T-helper 17 cell (primary cell): Measurements from ENCODE around the gene SPRTN. TPM values are rescaled to one million over a fixed set of nuclear protein-coding genes. Genes with fewer than 3 reads are reported as not detected.
"Not testable (repeated sequence)": the region's sequence is repeated elsewhere in the genome, so short reads cannot be mapped to it uniquely, and the experiment has no call there.

Source experiments
- ATAC-seq: fragments of 150-1000 bp; cut with Tn5 transposase; 2 replicates; pipeline ENCODE4 v1.10.0; 2021; ENCODE audit warnings: mild to moderate bottlenecking, moderate library complexity
- DNase-seq, 3 donors: peaks; one replicate each; pipeline versions ENCODE4 v3.0.0 to v3.0.0-alpha.2; 2020 to 2021
- H3K9me3 ChIP-seq: one replicate; pipeline ENCODE4 v1.7.0; 2013; ENCODE audit warnings: low read length, mild to moderate bottlenecking; ENCODE audit not compliant: control insufficient read depth, poor library complexity, severe bottlenecking
- H3K27ac Mint-ChIP-seq: one replicate; pipeline ENCODE4 v1.8.0; 2022; ENCODE audit warnings: mild to moderate bottlenecking, moderate library complexity, mixed read lengths
- H3K27me3 Mint-ChIP-seq: one replicate; pipeline ENCODE4 v1.8.0; 2022; ENCODE audit warnings: mixed read lengths
- H3K36me3 Mint-ChIP-seq: one replicate; pipeline ENCODE4 v1.8.0; 2022; ENCODE audit warnings: low read depth, mixed read lengths
- H3K4me1 Mint-ChIP-seq: one replicate; pipeline ENCODE4 v1.8.0; 2022; ENCODE audit warnings: mild to moderate bottlenecking, mixed read lengths
- H3K4me3 Mint-ChIP-seq: one replicate; pipeline ENCODE4 v1.8.0; 2022; ENCODE audit warnings: mild to moderate bottlenecking, moderate library complexity, mixed read lengths
- total RNA-seq, 4 donors: library from RNA in 2 of 4; stranded (reverse) in 2 of 4; gene quantifications; one replicate each; pipeline ENCODE4 v1.2.3 and lab custom pipeline; 2022 to 2026

Gene SPRTN
- total RNA-seq, 2 donors from 2014 or later: 23.3 to 31.3 TPM

DNA sequence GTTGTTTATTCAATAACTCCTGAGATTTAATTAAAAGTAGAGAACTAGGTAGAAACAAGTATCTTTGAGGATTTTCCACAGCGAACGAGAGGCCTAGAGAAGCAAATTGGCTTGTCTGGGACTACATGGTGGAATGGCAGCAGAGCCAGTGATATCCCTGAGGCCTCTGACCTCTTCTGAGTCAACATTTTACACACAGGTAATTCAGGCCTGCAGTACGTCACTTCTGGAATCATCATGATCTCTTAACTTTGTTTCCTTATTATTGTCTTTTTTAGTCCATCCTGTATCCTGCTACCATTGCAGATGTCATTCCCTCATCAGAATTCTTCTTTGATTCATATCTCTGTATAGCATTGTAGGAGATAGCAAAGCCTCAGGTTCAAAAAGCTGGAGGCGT, 9.9 kb downstream of the SPRTN start:
- Mint-ChIP-seq H3K36me3 (peaks cover 11% of the 10 kb centered on the region), H3K27me3 (no peaks in the 10 kb centered on the region), H3K4me1 (peaks cover 9% of the 10 kb centered on the region), H3K27ac (no peak overlapping the region), H3K4me3 (no peak overlapping the region)
- ATAC-seq: no peak
- no peaks in the 10 kb centered on the region for H3K9me3 ChIP-seq
- no peak for DNase-seq

DNA sequence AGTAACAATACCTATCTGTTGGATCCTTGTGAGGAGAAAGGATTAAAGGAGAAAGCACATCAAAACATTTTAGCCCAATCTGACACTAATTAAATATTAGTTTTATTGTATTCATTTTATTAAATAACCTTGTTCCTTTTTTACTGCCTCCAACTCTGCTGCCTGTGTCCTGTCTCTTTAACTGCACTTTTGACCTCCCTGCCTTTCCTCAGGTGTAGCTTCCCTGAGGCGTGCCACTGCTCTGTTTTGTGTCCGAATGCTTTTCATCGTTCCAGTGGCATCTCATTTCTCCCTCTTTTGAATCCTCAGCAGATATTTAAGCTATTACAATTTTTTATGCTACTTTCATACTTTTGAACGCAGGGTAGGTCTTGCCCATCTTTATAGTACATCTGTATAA, 10.3 kb downstream of the SPRTN start:
- H3K36me3 Mint-ChIP-seq: peaks cover 11% of the 10 kb centered on the region
- no peak for DNase-seq
- H3K4me3 Mint-ChIP-seq: no peak overlapping the region
- peaks cover 7% of the 10 kb centered on the region for H3K4me1 Mint-ChIP-seq
- H3K27ac Mint-ChIP-seq: no peak overlapping the region
- no peak for ATAC-seq
- H3K27me3 Mint-ChIP-seq: no peaks in the 10 kb centered on the region
- H3K9me3 ChIP-seq: no peaks in the 10 kb centered on the region

DNA sequence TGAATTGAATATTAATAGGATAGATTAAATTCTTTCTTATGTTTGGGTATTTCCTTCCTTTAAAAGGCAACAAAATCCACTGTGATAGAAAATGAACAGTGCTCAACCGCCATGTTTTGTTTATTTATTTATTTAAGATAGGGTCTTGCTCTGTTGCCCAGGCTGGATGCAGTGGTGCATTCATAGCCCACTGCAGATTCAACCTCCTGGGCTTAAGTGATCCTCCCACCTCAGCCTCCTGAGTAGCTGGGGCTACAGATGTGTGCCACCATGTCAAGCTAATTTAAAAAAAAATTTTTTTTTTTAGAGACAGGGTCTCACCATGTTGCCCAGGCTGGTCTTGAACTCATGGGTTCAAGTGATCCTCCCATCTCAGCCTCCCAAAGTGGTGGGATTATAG, 10.8 kb downstream of the SPRTN start:
- H3K4me1 Mint-ChIP-seq, DNase-seq, H3K27me3 Mint-ChIP-seq, H3K4me3 Mint-ChIP-seq, H3K9me3 ChIP-seq, ATAC-seq, H3K27ac Mint-ChIP-seq: not testable (repeated sequence)
- H3K36me3 Mint-ChIP-seq: peaks cover 11% of the 10 kb centered on the region

DNA sequence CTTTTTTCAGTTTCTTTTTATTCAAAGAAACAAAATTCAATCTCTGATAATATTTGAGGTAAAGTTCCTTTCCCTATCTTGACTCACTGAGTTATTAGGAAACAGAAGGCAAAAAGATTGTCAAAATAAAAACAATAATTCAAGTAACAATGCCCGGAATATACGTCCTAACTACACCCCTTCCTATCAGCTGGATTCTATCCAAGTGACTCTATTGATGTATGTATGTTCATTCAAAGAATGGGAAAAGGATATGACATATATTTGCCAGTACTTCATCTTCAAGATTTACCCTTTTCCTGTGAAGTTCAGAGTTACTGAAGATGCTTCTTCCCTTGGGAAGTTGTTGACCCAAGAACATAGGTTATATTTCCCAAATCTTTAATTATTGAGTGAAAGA, 13.7 kb downstream of the SPRTN start:
- ATAC-seq: no peak
- Mint-ChIP-seq H3K27me3 (no peaks in the 10 kb centered on the region), H3K36me3 (peaks cover 9% of the 10 kb centered on the region), H3K4me1 (no peaks in the 10 kb centered on the region), H3K27ac (no peak overlapping the region), H3K4me3 (no peak overlapping the region)
- no peak for DNase-seq
- H3K9me3 ChIP-seq: no peaks in the 10 kb centered on the region

DNA sequence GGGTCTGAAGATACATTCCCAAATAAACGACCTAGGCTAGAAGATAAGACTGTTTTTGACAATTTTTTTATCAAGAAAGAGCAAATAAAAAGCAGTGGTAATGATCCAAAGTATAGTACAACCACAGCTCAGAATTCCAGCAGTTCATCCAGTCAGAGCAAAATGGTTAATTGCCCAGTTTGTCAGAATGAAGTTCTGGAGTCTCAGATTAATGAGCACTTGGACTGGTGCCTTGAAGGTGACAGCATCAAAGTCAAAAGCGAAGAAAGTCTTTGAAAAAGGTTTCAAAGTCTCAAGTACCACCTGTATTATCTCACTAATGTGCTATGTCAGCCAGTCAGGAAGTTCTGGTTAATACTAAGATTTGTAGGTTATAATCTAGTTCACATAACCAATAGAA, 15.0 kb downstream of the SPRTN start:
- H3K36me3 Mint-ChIP-seq: peaks cover 9% of the 10 kb centered on the region
- H3K27me3 Mint-ChIP-seq: no peaks in the 10 kb centered on the region
- DNase-seq: no peak
- peaks cover 6% of the 10 kb centered on the region for H3K4me1 Mint-ChIP-seq
- no peak overlapping the region for H3K27ac Mint-ChIP-seq
- no peak overlapping the region for H3K4me3 Mint-ChIP-seq
- H3K9me3 ChIP-seq: no peaks in the 10 kb centered on the region
- no peak for ATAC-seq

DNA sequence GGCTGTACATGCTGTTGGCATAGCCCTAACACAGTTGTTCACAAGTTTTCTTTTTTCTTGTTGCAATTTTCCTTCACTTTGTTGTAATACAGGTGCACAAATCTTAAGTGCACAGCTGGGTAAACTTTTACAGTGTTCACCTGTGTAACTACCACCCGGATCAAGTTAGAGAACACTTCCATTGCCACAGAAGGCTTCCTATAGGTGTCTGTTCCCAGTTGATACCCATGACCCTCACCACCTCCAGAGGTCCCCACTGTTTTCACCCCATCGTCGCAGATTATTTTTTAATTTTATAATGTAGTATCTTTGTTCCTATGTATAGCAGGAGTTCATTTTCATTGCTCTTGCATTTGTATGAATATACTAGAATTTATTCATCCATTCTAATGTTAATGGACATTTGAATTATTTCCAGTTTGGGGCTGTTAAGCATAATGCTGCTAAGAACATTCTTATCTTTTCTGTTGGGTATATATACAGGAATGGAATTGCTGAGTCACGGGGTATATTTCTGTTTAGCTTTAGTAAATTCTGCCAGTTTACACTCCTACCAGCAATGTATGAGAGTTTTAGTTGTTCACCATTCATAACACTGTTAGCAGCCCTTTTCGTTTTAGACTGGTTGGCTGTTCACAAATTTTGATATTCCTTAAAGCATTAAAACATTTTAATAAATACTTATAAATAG, 16.4 kb downstream of the SPRTN start:
- no peak overlapping the region for H3K4me3 Mint-ChIP-seq
- DNase-seq (no peak), ATAC-seq (no peak)
- H3K9me3 ChIP-seq: no peaks in the 10 kb centered on the region
- no peak overlapping the region for H3K27ac Mint-ChIP-seq
- H3K4me1 Mint-ChIP-seq: peaks cover 9% of the 10 kb centered on the region
- H3K36me3 Mint-ChIP-seq: peaks cover 6% of the 10 kb centered on the region
- H3K27me3 Mint-ChIP-seq: no peaks in the 10 kb centered on the region

DNA sequence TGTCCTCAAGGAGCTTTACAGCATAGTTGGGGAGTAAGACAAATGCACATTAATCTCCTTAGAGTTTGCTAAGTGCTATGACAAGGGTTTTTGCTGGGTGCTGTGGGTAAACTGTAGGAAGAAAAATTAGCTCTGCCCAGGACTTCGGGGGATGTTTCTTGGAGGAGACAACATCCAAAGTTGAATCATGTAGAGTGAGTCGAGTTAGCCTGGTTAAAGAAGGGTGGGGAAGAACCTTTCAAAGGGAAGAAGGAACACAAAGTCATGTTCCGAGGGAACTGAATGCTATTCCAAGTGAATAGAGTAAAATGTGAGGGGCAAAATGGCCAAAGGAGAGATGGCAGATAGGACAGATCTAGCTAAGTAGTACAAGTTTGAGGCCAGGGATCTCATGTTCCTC, 17.1 kb downstream of the SPRTN start:
- Mint-ChIP-seq H3K27me3 (no peaks in the 10 kb centered on the region), H3K36me3 (peaks cover 6% of the 10 kb centered on the region), H3K27ac (no peak overlapping the region), H3K4me3 (no peak overlapping the region), H3K4me1 (peaks cover 10% of the 10 kb centered on the region)
- H3K9me3 ChIP-seq: no peaks in the 10 kb centered on the region
- ATAC-seq: no peak
- DNase-seq: no peak

DNA sequence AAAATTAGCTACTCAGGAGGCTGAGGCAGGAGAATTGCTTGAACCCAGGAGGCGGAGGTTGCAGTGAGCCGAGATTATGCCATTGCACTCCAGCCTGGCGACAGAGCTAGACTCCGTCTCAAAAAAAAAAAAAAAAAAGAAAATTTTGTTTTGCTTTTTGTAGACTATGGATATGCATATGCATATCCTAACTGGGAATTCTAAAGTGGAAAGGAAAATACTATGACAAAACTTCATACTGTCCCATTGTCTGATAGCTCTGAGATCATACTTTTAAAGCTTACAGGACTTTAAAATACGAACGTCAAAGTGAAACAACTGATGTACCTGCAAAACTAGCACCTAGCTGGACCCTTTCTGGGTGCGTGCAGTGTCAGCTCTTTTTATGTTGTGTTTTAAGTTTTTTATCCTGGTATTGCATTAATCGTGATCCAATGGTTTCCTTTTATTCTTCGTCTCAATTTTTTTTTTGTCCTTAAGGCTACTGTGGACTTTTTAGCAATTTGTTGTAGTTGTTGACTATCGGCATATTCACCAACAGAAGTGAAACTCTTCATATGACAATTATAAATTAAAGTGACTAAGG, 19.2 kb downstream of the SPRTN start:
- Mint-ChIP-seq H3K36me3 (peaks cover 3% of the 10 kb centered on the region), H3K27ac (peak overlapping the region; percentile 6), H3K27me3 (no peaks in the 10 kb centered on the region), H3K4me3 (no peak overlapping the region), H3K4me1 (peaks cover 18% of the 10 kb centered on the region)
- DNase-seq: no peak
- H3K9me3 ChIP-seq: no peaks in the 10 kb centered on the region
- no peak for ATAC-seq

DNA sequence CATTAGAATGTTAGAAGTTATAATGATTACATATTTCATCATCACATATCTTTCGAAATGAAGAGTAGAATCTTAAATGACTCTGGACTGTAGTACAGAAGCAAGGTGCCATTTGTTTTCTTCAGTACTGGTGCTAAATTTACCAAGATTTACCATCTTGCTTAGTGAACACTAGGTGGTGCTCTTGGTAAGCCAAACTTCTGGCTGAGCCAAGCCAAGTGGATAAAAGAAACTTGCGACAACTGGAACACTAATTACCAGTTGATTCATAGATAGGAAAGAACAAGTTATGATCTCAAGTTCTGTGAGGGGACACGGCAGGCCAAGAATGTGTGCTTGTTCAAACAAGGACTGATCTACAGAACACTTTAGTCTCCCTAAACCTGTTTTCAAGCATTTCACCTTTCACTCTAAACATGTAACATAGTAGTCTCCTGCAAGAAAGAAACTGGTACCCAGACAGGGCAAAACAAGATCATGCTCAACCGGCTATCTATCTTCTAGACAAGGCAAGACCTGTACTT, 19.8 kb downstream of the SPRTN start:
- Mint-ChIP-seq H3K27me3 (no peaks in the 10 kb centered on the region), H3K27ac (peak overlapping the region; percentile 6), H3K4me3 (no peak overlapping the region), H3K36me3 (peaks cover under 1% of the 10 kb centered on the region), H3K4me1 (peaks cover 18% of the 10 kb centered on the region)
- no peak for DNase-seq
- H3K9me3 ChIP-seq: no peaks in the 10 kb centered on the region
- peak; percentile 88 for ATAC-seq

DNA sequence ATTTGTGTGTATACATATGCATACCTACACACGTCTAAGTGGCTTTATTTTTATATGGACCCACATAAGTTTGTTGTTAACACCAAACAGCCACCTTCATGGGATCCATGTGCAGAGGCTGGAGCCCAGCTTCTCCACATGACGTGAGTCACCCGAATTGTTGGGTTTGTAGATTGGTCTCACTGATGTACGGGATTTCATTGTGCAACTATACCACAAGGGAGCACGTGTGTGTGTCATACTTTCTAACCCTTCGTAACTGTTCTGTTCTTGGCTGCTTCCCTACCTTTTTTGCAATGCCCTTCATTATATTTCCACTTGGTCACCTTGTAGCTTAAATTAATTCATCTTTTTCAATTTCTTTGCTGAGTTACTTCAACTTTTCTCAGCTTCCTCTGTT, 21.0 kb downstream of the SPRTN start:
- H3K27ac Mint-ChIP-seq: peak overlapping the region; percentile 65
- peaks cover 18% of the 10 kb centered on the region for H3K4me1 Mint-ChIP-seq
- DNase-seq: no peak
- H3K4me3 Mint-ChIP-seq: no peak overlapping the region
- no peaks in the 10 kb centered on the region for H3K27me3 Mint-ChIP-seq
- no peak for ATAC-seq
- no peaks in the 10 kb centered on the region for H3K36me3 Mint-ChIP-seq
- no peaks in the 10 kb centered on the region for H3K9me3 ChIP-seq

DNA sequence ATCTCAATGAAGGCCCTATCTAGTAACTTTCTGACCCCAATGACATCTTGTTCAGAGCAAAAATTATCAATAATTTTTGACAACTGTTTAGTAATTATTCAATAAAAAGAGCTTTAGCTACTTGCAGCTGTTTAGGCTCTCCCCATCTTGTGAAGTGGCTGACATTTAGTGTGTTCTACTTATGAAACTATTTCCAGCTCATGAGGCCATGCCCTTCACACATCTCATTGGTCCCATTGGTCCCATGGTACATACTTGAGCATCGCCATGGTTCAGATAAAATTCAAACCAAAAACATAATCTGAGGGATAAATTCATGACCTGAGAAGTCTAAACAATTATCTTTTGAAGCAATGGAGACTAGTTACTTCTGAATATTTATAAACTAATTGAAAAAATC, 24.2 kb downstream of the SPRTN start:
- H3K36me3 Mint-ChIP-seq: peaks cover 3% of the 10 kb centered on the region

DNA sequence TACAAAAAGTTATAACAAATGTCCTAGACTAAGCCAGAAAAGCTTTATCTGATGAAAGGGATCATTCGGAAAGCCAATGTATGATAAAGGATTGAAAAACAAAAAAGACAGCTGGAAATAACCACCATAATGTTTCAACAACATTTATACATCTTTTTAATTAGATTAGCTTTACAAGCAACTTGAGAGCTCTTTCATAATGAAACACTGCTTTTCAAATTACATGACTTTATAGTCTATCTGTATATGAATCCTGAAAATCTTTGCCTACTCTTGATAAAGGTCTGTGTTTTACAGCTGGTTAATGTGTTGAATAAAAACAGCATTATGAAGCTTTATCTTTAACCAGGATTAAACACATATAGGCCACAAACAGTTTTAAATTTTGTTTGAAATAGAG, 25.5 kb downstream of the SPRTN start:
- ATAC-seq (no peak), DNase-seq (no peak)
- Mint-ChIP-seq H3K36me3 (peaks cover 6% of the 10 kb centered on the region), H3K27me3 (no peaks in the 10 kb centered on the region), H3K27ac (peak overlapping the region; percentile 49), H3K4me1 (peaks cover 12% of the 10 kb centered on the region), H3K4me3 (no peak overlapping the region)
- no peaks in the 10 kb centered on the region for H3K9me3 ChIP-seq

More for the DNA sequence above, 24.2 kb downstream of the SPRTN start:
- H3K27me3 Mint-ChIP-seq: no peaks in the 10 kb centered on the region
- no peaks in the 10 kb centered on the region for H3K9me3 ChIP-seq
- ATAC-seq: no peak
- peaks cover 18% of the 10 kb centered on the region for H3K4me1 Mint-ChIP-seq
- peak overlapping the region; percentile 49 for H3K27ac Mint-ChIP-seq
- H3K4me3 Mint-ChIP-seq: no peak overlapping the region
- no peak for DNase-seq

DNA sequence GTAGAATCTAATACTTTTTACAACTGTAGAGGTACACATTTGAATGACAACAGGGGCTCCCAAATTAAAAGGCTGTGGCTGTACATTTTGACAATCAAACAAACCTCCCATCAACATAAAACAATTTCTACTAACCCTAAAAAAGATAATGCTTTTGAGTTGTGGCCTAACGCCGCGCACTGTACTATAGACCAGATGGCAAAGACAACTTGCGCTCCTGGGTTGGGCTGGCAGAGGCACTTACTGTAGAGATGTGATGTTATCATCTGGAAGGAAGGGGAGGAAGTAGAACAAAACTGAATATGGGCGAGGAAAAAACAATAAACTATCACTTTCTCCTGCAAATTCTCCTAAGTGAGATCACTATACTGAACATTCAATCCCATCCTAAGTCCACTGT, 26.1 kb downstream of the SPRTN start:
- ATAC-seq: no peak
- H3K4me3 Mint-ChIP-seq: peak overlapping the region; percentile 33
- H3K27me3 Mint-ChIP-seq: no peaks in the 10 kb centered on the region
- DNase-seq: no peak
- no peaks in the 10 kb centered on the region for H3K9me3 ChIP-seq
- H3K36me3 Mint-ChIP-seq: peaks cover 6% of the 10 kb centered on the region
- H3K4me1 Mint-ChIP-seq: peaks cover 14% of the 10 kb centered on the region
- peak overlapping the region; percentile 49 for H3K27ac Mint-ChIP-seq

DNA sequence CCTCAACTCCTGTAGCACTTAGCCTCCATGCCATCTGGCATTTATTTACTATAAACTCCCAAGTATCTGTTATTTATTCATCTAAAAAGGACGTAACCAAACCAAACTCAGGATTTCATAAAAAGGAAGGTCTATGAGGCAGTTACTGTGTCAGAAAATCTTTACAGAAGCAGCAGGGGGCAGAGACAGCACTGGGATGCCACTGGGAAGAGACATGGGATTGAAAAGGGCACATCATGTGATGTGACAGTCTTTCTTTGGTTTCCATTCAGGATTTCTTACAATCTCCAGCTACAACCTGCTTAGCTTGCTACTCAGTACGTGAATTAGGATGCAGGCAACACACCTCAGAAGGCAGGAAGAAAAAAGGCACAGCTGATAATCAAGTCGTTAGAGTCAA, 31.2 kb downstream of the SPRTN start:
- Mint-ChIP-seq H3K27me3 (no peaks in the 10 kb centered on the region), H3K27ac (peak overlapping the region; percentile 88), H3K4me3 (no peak overlapping the region), H3K36me3 (peaks cover 6% of the 10 kb centered on the region), H3K4me1 (peaks cover 10% of the 10 kb centered on the region)
- H3K9me3 ChIP-seq: no peaks in the 10 kb centered on the region
- DNase-seq (no peak), ATAC-seq (no peak)
